ENCODE data around the gene PYGB.
"Not testable (repeated sequence)": the region's sequence is repeated elsewhere in the genome, so short reads cannot be mapped to it uniquely, and the experiment has no call there.

Gene PYGB

DNA sequence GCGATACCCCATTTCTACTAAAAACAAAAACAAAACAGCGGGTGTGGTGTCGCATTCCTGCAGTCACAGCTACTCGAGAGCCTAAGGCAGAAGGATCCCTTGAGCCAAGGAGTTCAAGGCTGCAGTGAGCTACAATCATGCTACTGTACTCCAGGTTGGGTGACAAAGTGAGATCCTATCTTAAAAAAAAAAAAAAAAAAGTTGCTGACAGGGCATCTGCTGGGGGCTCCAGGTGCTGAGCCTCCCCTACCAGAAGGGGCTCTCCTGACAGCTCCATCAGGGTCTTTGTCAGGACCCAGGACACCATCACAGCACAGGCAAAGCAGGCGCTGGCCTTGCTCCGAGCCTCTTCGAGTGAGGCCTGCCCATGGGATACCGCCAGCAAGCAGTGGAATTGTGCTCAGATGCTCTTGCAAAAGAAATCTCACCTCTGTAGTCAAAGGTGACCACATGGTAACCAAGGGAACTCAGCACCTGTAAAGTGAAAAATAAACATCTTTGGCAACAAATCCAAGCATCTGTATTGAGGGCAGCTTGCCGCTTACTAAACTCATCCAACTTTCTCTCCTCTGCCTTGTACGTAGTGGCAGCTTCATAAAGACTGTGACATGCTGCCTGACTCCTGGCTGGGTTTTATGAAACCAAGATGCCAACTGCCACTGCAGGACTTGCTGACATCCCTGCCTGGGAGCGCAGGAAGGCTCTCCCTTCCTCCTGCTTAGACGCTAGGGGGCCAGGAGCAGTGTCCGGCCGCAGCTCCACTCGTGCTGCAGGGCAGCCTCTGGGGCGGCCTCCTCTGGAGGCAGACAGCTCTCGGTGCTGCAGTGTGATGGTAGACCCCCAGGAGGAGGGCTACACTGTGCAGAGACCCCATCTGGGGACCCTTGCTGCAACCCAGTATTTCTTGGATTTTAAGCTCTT lies 66.9 kb downstream of the PYGB start:
- DNase-seq, result no peak

DNA sequence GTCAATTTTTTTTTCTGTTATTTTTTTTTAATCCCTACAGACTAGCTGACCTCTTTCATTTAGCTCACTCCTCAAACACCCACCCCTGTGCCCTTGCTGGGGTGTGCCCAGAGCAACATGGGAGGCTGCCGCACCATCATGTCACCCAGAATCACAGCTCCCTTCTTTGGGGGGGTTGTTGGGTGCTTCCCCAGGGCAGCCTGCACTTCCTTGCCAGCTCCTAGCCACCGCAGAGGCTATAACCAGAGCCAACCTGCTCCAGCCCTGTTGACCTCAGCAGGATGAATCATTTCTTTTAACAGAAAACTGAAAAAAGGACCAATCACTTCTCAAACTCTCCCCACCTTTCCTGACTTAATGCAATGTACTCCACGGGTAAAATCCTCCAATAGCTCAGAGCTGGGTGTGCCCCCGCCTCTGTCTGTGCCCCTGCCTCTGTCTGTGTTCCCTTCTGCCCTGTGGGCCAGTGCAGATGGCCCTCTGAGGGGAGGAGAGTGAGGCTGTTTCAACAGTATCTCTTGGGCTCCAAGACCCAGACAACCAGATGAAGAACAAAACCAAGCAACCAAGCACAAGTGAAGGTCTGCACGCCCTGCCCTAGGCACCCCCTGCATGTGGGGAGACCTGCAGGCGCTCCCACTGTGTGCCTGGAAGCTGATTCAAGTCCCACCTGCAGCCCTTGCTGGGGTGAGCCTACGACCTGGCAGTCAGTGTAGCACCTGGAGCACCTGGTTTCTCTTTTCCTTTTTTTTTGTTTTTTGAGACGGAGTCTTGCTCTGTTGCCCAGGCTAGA lies 67.7 kb downstream of the PYGB start:
- peak; percentile 31 for DNase-seq

DNA sequence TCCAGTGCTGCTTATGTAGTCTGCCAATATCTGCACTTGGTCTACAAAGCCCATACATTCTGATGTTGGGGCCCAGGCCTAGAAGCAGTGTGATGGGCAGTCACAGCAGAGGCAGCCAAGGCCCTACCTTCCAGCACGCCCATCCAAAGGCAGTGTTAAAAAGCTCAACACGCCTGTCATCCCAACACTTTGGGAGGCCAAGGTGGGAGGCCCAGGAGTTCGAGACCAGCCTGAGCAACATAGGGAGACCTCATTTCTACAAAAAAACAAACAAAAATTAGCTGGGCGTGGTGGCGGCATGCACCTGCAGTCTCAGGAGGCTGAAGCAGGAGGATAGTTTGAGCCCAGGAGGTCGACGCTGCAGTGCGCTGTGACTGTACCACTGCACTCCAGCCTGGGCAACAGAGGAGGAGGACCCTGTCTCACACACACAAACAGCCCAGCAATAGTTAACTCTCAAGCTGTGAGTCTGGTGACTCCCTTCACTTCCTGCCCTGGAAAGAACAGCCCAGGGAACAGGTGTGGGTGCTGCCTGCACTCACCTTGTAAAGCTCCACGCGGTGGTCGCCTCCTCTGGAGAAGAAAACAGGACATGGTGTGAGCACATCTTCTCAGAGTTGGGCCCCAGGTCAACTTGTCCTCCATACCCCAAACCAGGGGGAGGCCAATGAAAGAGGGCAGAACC lies 68.8 kb downstream of the PYGB start:
- DNase-seq, result no peak

DNA sequence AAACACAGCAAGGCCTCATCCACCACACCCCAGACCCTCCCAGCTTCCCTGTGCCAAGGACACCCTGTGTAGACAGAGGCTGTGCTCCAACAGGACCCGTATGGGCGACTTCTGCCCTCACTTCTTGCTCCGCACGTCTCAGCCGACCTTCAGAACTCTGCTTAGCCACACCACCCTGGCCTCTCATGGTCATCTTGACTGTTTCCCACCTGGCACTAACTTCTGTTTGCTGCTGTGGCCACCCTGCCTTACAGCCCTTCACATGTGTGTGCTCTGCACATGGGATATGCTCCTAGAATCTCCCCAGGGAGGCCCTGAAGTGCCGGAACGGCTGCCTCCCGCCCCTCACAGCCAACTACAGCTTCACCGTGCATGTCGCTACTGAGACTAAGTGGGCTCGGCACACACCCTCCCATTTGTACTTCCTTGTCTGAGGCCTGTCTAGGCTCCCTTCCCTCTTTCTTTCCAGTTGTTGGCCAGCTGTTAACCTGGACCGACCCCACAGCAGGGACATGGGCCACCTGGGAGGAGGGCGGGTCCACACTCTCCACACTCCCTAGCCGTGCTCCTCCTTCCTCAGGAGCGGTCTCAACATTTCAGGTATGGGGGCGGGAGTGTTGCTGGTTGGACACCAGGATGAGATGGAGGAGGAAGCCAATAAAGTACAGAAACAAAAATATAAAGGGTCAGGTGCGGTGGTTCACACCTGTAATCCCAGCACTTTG lies 69.6 kb downstream of the PYGB start:
- DNase-seq, result no peak

DNA sequence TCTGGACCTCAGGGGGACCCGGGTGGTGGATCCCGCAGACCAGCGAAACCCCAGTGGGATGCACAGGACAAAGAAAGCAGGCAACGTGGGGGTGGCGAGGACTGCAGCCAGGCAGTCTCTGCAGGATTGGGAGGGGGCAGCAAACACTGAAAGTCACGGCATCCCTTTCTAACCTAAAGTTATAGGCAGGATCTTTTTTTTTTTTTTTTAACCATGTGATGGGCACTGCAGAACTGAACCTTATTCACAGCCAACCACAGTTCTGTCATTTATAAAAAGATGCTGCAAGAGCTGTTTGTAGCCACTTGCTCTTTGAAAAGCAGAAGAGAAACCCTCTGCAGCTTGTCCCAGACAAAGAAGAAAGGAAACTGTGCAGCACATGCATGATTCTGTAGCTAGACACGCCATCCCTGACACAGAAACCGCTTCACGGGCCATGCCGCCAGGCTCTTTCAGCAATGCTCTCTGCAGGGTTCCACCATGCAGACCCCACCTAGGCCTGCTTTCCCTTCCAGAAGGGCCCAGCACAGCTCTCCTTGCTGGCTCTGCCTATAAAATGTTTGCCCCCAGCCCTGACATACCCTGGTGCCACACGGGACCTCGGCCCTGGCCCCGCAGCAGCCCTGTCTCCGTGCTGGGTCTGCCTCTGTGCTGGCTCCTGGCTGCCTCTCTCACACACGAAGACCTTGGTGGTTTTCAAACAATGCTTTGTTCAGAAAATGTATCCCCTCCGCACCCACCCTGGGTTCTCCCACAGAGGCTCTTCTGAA lies 70.8 kb downstream of the PYGB start:
- peak; percentile 99 for DNase-seq

DNA sequence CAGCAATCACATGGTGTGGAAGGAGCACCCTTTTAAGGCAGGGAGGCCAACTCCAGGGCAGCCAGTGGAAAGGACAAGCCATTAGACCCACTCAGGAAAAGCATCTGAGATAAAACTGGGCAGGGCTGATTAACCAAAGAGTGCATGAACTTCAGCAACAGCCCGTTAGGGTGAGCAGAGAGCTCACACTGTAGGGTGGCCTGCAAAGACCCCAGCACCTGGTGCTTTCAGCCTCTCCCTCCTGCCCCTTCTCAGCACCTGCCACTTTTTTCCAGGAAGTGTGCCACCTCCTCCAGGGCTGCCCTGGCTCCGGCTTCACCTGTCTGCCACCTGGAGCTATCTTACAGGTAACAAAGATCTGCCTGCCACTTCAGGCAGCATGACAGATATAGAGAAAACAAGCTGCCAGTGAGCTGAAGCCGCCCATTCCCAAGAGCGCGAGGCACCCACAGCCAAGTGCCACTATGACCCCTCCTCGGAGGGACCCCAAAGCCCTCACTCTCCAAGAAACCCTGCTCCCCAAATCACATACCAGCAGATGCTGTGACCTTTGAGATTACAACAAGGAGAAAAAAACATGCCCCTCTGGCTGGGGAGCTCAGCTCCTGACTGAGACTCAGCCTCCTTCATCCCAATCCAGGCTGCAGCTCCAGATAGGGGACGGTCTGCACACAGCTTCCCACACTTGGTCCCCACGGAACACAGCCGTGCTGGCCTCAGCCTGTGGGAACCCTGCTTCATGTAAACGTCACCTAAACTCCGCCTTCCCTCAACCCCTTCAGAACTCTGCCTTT lies 71.6 kb downstream of the PYGB start:
- DNase-seq, result peak; percentile 54

DNA sequence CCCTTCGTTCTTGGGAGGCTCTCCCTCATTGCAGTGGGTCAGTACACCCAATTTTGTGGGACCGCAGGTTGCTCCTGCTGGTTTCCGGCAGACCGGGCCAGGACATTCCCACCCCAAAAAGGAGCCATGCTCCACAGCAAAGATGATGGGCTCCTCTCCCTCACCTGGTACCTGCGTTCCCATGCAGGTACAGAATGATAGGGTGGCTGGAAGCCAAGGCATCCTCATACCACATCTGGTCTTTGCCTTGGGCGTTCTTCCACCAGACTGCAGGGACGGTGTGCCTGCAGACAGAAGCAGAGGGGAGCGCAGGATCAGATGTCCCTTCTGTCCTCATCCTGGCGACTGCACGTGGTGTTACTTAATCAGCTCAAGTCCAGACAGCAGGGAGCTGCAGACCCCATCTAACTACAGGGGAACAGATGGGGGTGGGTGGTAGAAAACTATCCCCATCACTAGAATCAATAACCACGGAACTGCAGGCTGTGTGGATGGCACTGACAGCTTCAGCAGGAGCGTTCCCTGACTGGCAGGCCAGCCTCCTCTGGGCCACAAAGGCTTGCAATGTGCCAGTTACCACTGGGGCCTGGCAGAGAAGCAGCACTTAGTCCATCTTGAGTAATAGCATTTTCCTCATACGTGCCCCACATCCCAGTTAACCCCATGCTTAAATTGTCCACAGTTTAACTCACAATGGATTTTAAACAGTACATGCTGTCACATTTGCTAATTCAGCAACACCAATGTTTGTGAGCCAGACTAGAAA lies 72.3 kb downstream of the PYGB start:
- no peak for DNase-seq

DNA sequence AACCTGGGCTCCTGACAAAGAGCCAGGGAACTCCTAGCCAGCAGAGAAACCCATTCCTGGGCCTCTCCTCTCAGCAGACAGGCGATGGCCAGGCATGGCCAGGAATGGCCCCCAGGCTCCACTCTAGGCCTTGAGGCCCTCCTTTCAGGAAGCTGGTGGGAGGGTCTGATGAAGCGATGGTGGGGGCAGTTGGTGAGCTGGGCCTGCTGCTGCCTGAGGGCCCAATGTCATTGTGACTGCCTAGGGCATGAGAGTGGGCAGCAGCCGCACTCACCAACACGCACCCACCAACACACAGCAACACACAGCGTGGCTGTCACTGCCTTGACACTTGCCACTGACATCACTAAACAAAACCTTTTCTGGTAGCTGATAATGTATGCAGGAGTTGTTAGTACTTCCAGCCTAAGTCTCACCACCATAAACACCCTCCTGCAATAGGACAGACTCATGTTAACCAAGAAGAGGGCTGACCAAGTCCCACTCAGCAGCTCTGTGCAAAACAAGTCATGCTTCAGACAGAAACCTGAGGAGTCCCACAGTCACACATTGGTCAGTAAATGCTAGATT lies 73.5 kb downstream of the PYGB start:
- no peak for DNase-seq

DNA sequence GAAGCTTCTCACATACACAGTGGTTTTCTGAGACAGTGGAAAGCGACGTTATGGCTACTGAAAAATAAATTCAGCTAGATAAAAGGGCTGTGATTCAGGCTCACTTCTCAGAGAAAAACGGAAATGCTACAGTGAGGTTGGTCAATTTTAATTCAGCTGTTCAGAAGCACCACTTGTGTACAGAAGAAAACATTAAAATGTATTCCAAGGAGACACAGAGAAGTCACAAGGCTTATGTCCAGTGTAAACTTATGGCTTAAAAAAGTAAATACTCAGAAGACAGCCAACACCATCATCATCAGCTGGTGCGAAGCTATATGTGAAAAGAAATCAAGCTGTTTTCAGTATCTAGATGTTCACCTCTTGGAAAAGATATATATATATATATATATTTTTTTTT lies 74.1 kb downstream of the PYGB start:
- peak; percentile 71 for DNase-seq

DNA sequence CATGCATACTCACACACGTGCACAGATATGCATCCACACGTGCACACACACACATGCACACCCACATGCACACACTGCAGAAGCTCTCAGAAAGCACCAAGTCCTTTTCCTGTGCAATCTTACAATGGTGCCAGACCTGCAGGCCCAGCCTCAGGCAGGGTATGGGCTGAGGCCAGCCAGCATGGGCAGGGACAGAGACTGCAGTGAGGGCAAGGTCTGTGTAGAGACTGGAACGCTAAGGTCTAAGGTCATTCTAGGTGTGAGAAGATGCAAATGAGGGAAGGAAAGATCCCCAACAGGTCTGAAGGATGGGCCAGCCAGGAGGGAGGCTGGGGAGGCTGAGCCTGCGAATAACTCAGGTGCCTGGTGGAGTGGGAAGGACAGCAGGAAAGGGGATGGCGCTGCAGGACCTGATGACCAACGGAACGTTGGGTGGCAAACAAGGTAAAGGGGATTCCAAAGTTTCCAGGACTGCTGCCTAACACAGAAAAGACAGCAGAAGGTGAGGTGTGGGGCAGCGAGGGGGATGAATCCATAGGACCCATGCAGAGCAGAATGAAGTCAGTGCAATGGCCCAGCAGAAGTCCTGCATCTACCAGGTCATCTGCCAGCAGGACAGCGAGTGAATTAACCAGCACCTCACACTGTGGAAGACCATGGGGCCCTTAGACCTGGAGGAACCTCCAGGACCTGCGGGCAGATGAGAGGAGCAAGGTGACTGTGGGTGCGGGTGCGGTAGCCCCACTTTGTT lies 75.8 kb downstream of the PYGB start:
- no peak for DNase-seq

DNA sequence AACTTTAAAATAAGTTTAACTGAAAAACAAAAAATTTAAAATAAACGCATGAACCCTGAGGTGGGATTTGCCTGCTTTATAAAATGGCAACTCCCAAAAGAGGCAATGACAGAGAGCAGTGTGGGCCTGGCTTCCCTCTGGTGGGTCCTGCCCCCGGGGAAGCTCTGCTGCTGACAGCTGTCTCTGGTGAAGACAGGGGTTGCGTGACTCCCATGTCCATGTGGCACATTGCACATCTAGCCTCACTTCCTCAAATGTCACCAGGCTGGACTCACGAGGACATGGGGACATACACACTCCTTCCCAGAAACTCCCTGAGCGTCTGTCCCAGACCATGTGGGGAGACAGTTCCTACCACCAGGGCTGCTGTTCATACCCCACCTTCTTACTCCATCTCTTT lies 76.5 kb downstream of the PYGB start:
- DNase-seq, result peak; percentile 96

DNA sequence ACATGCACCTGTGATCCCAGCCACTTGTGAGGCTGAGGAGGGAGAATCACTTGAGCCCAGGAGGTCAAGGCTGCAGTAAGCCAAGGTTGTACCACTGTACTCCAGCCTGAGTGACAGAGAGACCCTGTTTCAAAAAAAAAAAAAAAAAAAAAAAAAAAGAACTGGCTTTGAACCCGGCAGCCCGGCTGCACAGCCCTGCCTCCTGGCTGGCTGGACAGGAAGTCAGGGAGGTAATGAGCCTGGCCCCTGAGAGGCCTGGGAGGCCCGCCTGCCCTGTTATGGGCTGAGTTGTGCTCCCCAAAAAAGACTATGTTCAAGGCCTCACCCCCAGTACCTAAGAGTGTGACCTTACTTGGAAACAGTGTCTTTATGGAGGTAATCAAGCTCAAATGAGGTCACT lies 77.2 kb downstream of the PYGB start:
- DNase-seq, result peak; percentile 19

DNA sequence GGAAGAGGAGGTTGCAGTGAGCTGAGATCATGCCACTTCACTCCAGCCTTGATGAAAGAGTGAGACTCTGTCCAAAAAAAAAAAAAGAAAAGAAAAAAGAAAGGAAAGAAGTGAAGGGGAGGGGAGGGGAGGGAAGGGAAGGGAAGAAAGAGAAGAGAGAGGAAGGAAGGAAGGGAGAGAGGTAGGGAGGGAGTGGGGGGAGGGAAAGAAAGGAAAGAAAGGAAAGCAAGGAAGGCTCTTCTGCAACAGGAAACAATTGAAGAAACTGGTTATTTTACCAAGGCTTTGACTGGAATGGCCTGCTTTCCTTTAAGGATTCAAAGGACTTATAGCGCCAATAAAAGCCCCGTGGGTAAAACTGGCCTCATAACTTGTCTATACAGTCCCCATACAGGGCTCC lies 78.1 kb downstream of the PYGB start:
- DNase-seq, result no peak

DNA sequence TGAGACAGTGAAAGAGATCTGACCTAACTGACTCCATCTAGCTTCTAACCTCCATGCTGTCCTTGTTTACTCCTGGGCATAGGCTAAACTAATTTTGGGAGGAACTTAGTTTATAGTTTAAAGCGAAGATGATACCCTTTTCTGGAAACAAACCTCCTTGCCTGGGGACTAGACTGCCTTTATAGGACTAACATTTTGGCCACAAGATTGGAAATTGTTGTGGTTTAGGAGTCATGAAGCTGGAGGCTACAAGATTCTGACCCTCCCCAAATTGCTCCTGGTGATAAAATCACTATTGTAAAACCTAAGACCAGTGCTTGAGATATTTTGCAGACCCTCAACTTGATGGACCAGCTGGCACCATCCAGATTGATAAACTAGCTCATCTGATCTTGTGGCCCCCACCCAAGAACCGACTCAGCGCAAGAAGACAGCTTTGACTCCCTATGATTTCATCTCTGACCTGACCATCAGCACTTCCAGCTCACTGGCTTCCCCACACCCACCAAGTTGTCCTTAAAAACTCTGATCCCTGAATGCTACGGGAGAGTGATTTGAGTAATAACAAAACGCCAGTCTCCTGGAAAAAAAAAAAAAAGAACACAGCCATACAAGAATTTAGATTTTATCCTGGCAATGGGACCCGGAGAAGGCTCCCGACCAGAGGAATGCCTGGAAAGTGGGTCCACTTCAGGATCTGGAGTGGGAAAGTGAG lies 79.8 kb downstream of the PYGB start:
- DNase-seq, result peak; percentile 7

DNA sequence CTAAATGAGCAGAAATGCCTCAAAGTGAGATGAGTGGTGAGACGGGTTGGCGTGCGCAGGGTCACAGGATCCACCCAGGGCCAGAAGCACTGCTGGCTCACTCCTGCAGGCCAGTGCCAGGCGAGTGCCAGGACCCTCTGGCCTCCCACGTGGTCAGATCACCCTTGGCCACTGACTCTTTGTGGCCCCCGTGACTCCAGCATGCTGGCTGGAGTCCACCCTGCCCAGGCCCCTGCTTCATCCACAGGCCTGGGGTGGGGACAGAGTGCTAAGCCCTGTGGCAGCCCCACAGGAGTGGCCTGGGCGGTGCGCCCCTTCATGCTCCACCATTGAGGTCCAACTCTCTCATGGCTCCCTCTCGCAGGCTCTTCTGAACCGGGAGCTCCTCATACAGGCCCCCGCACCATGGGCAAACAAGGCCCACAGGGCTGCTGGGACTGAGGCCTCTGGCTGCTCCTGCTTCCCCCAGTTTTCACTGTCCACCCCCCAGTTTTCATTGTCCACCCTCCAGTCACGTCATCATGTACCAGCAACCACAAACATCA lies 81.1 kb downstream of the PYGB start:
- no peak for DNase-seq

DNA sequence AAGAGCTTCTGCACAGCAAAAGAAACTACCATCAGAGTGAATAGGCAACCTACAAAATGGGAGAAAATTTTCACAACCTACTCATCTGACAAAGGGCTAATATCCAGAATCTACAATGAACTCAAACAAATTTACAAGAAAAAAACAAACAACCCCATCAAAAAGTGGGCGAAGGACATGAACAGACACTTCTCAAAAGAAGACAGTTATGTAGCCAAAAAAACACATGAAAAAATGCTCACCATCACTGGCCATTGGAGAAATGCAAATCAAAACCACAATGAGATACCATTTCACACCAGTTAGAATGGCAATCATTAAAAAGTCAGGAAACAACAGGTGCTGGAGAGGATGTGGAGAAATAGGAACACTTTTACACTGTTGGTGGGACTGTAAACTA lies 87.1 kb downstream of the PYGB start:
- DNase-seq, result not testable (repeated sequence)

DNA sequence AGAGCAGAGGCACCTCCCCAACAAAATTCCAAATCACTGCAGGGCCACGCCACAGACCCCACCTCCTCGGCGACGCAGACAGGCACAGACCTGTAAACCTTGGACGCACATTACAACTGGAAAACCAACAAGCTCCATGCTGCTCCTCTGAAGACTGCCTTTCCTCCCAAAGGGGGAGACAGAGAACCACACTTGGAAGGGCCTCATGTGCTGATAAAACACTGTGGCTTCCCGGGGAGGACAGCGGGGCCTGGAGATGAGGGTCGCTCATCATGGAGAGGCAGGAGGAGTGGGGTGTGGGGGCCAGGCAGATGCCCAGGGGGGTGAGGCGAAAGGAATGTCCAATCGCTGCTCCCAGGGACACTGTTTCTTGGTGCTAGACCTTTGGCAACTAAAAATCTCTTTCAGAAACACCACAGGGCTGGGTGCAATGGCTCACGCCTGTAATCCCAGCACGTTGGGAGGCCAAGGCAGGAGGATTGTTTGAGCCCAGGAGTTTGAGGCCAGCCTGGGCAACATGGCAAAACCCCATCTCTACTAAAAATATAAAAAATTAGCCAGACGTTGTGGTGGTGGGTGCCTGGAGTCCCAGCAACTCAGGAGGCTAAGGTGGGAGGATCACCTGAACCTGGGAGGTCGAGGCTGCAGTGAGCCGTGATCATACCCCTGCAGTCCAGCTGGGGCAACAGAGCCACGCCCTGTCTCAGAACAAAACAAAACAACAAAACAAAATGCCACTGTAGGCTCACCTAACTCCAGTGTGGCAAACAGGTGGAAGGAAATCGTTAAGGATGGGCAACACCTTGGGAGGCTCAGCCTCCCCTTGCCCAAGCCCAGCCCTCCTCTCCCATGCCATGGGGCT lies 88.9 kb downstream of the PYGB start:
- DNase-seq, result no peak
